Renal pelvis (tissue), 4 donors: ENCODE results near the gene ICE1. TPM values are rescaled to one million over a fixed set of nuclear protein-coding genes. Genes with fewer than 3 reads are reported as not detected.

Experiments used
- DNase-seq: peaks from one replicate; pipeline ENCODE4 v3.0.0-alpha.2; 2013
- polyA plus RNA-seq, 3 donors: library from polyadenylated mRNA; unstranded; fragments of 120-200 nt; gene quantifications; one replicate each; pipeline ENCODE4 v1.2.1, GENCODE V29; 2013; ENCODE audit not compliant: insufficient read length in 3 of 3

The ICE1 gene
- polyA plus RNA-seq, 3 donors = 35.8 to 39.8 (median 36.8) TPM

DNA sequence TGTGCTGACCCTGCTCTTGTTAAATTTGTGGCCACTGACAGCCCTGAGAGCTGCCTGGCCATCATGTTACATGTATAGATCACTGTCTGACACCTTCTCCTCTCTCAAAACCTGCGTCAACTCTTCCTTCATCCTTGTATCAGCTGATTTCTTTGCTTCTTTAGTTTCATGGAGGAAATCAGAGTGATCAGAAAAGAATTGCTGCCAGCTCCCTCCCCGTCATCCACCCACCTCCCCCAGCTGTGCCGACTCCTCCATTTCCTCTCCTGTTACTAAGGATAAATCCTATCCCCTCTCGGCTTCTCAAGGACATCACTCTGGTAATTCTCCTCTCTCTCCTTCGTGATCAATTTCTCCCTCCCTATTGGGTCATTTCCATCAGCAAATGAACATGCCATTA lies 108.9 kb downstream of the ICE1 start:
- DNase-seq = no peak

DNA sequence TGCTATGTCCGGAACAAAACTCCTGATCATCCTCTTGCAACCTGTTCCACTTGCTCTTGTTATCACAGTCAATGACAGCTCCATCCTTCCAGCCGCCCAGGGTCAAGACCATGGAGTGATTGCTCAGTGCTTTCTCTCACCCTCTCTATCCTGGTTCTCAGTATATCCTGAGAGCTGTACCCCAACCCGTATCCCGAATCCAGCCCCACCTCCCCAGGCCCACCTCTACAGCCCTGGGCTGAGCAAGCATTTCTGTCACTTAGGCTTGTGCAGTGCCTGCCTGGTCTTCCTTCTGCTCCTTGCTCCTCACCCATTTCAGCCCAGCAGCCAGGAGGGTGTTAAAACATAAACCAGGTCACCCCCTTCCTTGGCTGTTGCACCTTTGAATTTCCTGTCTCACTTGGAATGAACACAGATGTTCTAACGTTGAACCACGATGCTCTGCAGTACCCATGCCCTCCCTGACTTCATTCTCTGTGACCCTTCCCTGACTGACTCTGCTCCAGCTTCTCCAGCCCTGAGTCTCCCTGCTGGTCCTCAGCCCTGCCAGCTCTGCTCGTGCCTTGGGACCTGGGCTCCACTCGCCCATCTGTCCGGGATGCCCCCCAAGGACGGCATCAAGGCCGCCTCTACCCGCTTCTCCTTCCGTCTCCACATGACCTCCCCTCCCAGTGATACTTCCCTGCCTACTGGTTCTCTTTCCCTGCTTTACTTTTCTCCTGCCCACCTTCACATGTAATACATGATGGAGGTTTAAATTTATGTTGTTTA lies 110.0 kb downstream of the ICE1 start:
- DNase-seq = no peak

GRCh38 chr5:5533927-5534326 lies 111.5 kb downstream of the ICE1 start:
- DNase-seq = no peak

GRCh38 chr5:5534333-5534732 lies 111.9 kb downstream of the ICE1 start:
- no peak for DNase-seq

DNA sequence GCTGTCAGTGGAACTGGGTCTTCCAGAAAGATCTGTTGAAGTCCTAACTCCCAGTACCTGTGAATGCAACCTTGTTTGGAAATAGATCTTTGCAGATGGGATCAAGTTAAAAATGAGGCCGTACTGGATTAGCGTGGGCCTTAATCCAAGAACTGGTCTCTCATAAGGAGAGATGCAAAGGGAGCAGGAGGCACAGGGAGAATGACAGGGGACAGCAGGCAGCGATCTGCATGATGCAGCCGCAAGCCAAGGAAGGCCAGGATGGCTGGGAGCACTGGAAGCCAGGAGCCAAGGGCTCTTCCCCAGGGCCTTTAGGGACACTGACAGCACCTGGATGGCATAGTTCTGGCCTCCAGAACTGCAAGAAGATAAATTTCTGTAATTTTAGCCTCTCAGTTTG lies 114.4 kb downstream of the ICE1 start:
- no peak for DNase-seq

- no peak for DNase-seq
Measured at GRCh38 chr5:5537426-5537825, 114.9 kb downstream of the ICE1 start.

DNA sequence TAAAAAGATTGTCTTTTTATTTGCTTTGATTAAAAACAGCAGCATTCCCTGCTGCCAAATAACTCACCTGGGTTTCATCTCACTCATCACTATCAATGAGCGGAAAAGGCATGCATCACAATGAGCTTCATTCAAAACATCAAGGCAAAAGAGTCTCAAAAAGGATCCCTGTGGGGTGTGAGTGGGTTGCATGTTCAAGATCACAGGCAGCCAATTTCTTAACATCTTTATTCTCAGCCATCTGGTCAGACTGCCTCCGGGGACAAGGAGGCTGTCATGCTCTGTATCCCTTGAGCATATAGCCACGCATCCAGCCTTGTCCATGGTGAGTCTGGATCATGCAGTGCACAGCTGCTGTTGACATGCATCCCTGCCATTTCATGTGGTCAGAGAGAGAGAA lies 117.1 kb downstream of the ICE1 start:
- no peak for DNase-seq
